K562 (cell line): Measurements from ENCODE around the gene RWDD1. TPM values are rescaled to one million over a fixed set of nuclear protein-coding genes. Genes with fewer than 3 reads are reported as not detected.

Source experiments
- ATF7 ChIP-seq: fragments of 450-650 bp; IDR thresholded peaks from 2 replicates; pipeline ENCODE4 v1.7.1; 2014; ENCODE audit warnings: mild to moderate bottlenecking, moderate library complexity
- BRD4 ChIP-seq: fragments of 200-600 bp; sonication (generic); IDR thresholded peaks from 2 replicates; pipeline ENCODE4 v1.6.1; 2017; ENCODE audit warnings: inconsistent platforms
- CEBPB ChIP-seq: fragments of 450-650 bp; IDR thresholded peaks from 2 replicates; pipeline ENCODE4 v1.6.1; 2016; ENCODE audit warnings: missing genetic modification characterization, missing compliant biosample characterization
- CREB3L1 ChIP-seq: fragments of 450-650 bp; IDR thresholded peaks from 2 replicates; pipeline ENCODE4 v1.6.1; 2014; ENCODE audit warnings: low read depth, mild to moderate bottlenecking, moderate library complexity, borderline replicate concordance
- CUX1 ChIP-seq: fragments of 200-800 bp; sonication (Bioruptor generic); IDR thresholded peaks from 2 replicates; pipeline ENCODE4 v1.6.1; 2016; ENCODE audit warnings: missing genetic modification characterization, missing compliant biosample characterization
- FOXK2 ChIP-seq, 2 experiments: fragments of 450-650 bp; IDR thresholded peaks in 1 of 2; conservative IDR thresholded peaks in 1 of 2; 2 replicates each; pipeline ENCODE4 v1.6.1; 2016; ENCODE audit warnings: low read depth in 2 of 2, mild to moderate bottlenecking in 1 of 2
- MXD1 ChIP-seq: fragments of 250-450 bp; sonication (Bioruptor Pico); IDR thresholded peaks from 2 replicates; pipeline ENCODE4 v1.8.0; 2021; ENCODE audit warnings: borderline replicate concordance, mild to moderate bottlenecking, moderate library complexity; ENCODE audit not compliant: poor library complexity, severe bottlenecking
- NCOR1 ChIP-seq: fragments of 450-650 bp; IDR thresholded peaks from 2 replicates; pipeline ENCODE4 v1.6.1; 2016; ENCODE audit warnings: mild to moderate bottlenecking, moderate library complexity
- NEUROD1 ChIP-seq: fragments of 150-350 bp; IDR thresholded peaks from 2 replicates; pipeline ENCODE4 v1.6.1; 2014; ENCODE audit warnings: borderline replicate concordance, low read length, low read depth; ENCODE audit not compliant: partially characterized antibody
- SMARCE1 ChIP-seq: fragments of 450-650 bp; IDR thresholded peaks from 2 replicates; pipeline ENCODE4 v1.7.1; 2016; ENCODE audit warnings: mild to moderate bottlenecking
- ZBTB2 ChIP-seq: fragments of 450-650 bp; IDR thresholded peaks from 2 replicates; pipeline ENCODE4 v1.6.1; 2016; ENCODE audit warnings: antibody characterized with exemption
- ZMIZ1 ChIP-seq, 2 experiments: fragments of 150-350 bp in 1 of 2; IDR thresholded peaks; 2 replicates each; pipeline ENCODE4 v1.6.1; 2012 to 2016; ENCODE audit warnings: low read depth in 2 of 2, low read length in 2 of 2, mild to moderate bottlenecking in 1 of 2, moderate library complexity in 1 of 2
- ZNF174 ChIP-seq: fragments of 250-450 bp; sonication (Bioruptor Pico); IDR thresholded peaks from 2 replicates; pipeline ENCODE4 v1.4.0; 2020; ENCODE audit warnings: mild to moderate bottlenecking
- ZNF699 ChIP-seq: fragments of 250-450 bp; sonication (Bioruptor Pico); IDR thresholded peaks from 2 replicates; pipeline ENCODE4 v1.8.0; 2021; ENCODE audit warnings: mild to moderate bottlenecking, moderate library complexity; ENCODE audit not compliant: insufficient replicate concordance
- polyA plus RNA-seq, 8 experiments: library from polyadenylated mRNA; depleted of rRNA in 4 of 8; stranded (reverse) in 5 of 8; unstranded in 3 of 8; fragments of >200 nt; fragmentation: Nextera tagmentation in 2 of 8; fragmentation: Illumina TruSeq in 1 of 8; extraction: Ambion mirVana in 2 of 8; extraction: Trizol in 1 of 8; gene quantifications; 2 replicates each; pipeline versions ENCODE4 v1.2.1 to v1.2.3, GENCODE V29; 2011 to 2014; ENCODE audit warnings: inconsistent platforms in 1 of 8, missing spikeins in 1 of 8
- total RNA-seq, 7 experiments: library from RNA; depleted of rRNA in 6 of 7; stranded (reverse); fragments of >200 nt in 6 of 7; fragmentation: Illumina TruSeq in 2 of 7; extraction: Trizol in 2 of 7; gene quantifications; 2 replicates each; pipeline versions ENCODE4 v1.2.1 to v1.2.3, GENCODE V29; 2011 to 2021; ENCODE audit warnings: low replicate concordance in 1 of 7

RWDD1 gene
- total and polyA plus RNA-seq, 9 of the 15 experiments (the other 6 are each of a cell fraction or from before 2014, with no cell fraction given) = 31.9 to 89.8 (median 48.7) TPM

GRCh38 chr6:116562614-116563013 is 8.7 kb upstream of the RWDD1 start (continued):
- TF ChIP-seq ZBTB2 (no peak), FOXK2 (conservative IDR thresholded peaks at IDR 0.05 in 1 of 2, IDR thresholded peaks at IDR 0.05 in 1 of 2; ENCODE audit: low read depth in 2 of 2) (peak in 1 of 2 experiments; percentile 26; a peak in 1 of 4 replicates), NCOR1 (peak; percentile 61), ZNF174 (CRISPR knock-in tag) (no peak), ATF7 (no peak), BRD4 (no peak), MXD1 (no peak), CUX1 (no peak), ZNF699 (CRISPR knock-in tag) (no peak), NEUROD1 (no peak), SMARCE1 (peak; percentile 61; the same call in 1 of the 2 replicates), CEBPB (tag) (no peak), CREB3L1 (no peak), ZMIZ1 (IDR thresholded peaks at IDR 0.05; ENCODE audit: low read depth in 2 of 2, low read length in 2 of 2) (no peak)
